CD4-positive, alpha-beta memory T cell (primary cell): ENCODE measurements around the gene COL5A1. TPM values are rescaled to one million over a fixed set of nuclear protein-coding genes. Genes with fewer than 3 reads are reported as not detected.

Source experiments
- CTCF ChIA-PET: fragments of 350-600 bp; sonication (Branson Sonifier 250); formaldehyde crosslinking; loops from one replicate; lab custom pipeline; 2021; ENCODE audit warnings: inconsistent platforms; ENCODE audit not compliant: partially characterized antibody; lab: Charles Lee
- POLR2A ChIA-PET: fragments of 350-600 bp; sonication (Branson Sonifier 250); formaldehyde crosslinking; loops from one replicate; lab custom pipeline; 2021; ENCODE audit not compliant: partially characterized antibody; lab: Charles Lee
- DNase-seq, 5 donors: peaks; one replicate each; pipeline versions ENCODE4 v3.0.0 to v3.0.0-alpha.2; 2020 to 2022; ENCODE audit warnings: mixed read lengths in 1 of 5
- H3K27ac ChIP-seq: one replicate; pipeline ENCODE4 v1.7.0; 2013; ENCODE audit warnings: low read depth, low read length
- H3K27me3 ChIP-seq: 2 replicates; pipeline ENCODE4 v1.7.0; 2013; ENCODE audit warnings: mild to moderate bottlenecking, low read length, moderate library complexity; ENCODE audit not compliant: insufficient read depth
- H3K36me3 ChIP-seq: 2 replicates; pipeline ENCODE4 v1.7.0; 2013; ENCODE audit warnings: mild to moderate bottlenecking, low read length, moderate library complexity; ENCODE audit not compliant: insufficient read depth
- H3K4me1 ChIP-seq: 2 replicates; pipeline ENCODE4 v1.7.0; 2013; ENCODE audit warnings: mild to moderate bottlenecking, low read length, moderate library complexity; ENCODE audit not compliant: insufficient read depth
- H3K4me3 ChIP-seq, 2 donors: one replicate each; pipeline ENCODE4 v1.7.0; 2013; ENCODE audit warnings: low read length in 2 of 2, mild to moderate bottlenecking in 1 of 2
- H3K9me3 ChIP-seq, 2 donors: one replicate each; pipeline ENCODE4 v1.7.0; 2013; ENCODE audit warnings: low read length in 2 of 2, control low read depth in 1 of 2; ENCODE audit not compliant: control insufficient read depth in 1 of 2
- H3K27ac Mint-ChIP-seq, 7 donors: one replicate each; pipeline ENCODE4 v1.8.0; 2020 to 2021; ENCODE audit warnings: mixed read lengths in 7 of 7, mild to moderate bottlenecking in 6 of 7, inconsistent platforms in 3 of 7, moderate library complexity in 3 of 7
- H3K27me3 Mint-ChIP-seq, 2 donors: one replicate each; pipeline ENCODE4 v1.8.0; 2020 to 2021; ENCODE audit warnings: mixed read lengths in 2 of 2
- H3K36me3 Mint-ChIP-seq, 2 donors: one replicate each; pipeline ENCODE4 v1.8.0; 2020 to 2021; ENCODE audit warnings: mixed read lengths in 2 of 2, inconsistent platforms in 1 of 2, mild to moderate bottlenecking in 1 of 2
- H3K4me1 Mint-ChIP-seq, 4 donors: one replicate each; pipeline ENCODE4 v1.8.0; 2020 to 2021; ENCODE audit warnings: mixed read lengths in 4 of 4, mild to moderate bottlenecking in 1 of 4
- H3K4me3 Mint-ChIP-seq, 8 donors: one replicate each; pipeline ENCODE4 v1.8.0; 2020 to 2021; ENCODE audit warnings: mixed read lengths in 8 of 8, mild to moderate bottlenecking in 7 of 8, moderate library complexity in 6 of 8, inconsistent platforms in 3 of 8
- H3K9me3 Mint-ChIP-seq, 8 donors: one replicate each; pipeline ENCODE4 v1.8.0; 2020 to 2021; ENCODE audit warnings: mixed read lengths in 8 of 8, mild to moderate bottlenecking in 5 of 8, inconsistent platforms in 3 of 8, moderate library complexity in 1 of 8
- intact Hi-C: fragments of 100-400 bp; cut with micrococcal nuclease; formaldehyde crosslinking; loops from one replicate; pipeline ENCODE4 v1.15.1; 2023
- polyA plus RNA-seq, 2 donors: library from polyadenylated mRNA; unstranded; fragments of 300-500 nt; fragmentation: Illumina TruSeq; gene quantifications; one replicate each; pipeline ENCODE4 v1.2.3, GENCODE V29; 2021
- total RNA-seq, 2 experiments: library from RNA; stranded (reverse); gene quantifications; one replicate each; pipeline ENCODE4 v1.2.3, GENCODE V29; 2021

Gene COL5A1
- total and polyA plus RNA-seq, 4 experiments from 2014 or later, result 0.36 to 1.6 (median 1.5) TPM; not detected in 1

- H3K27ac Mint-ChIP-seq, result no peak overlapping the region
- no peak for DNase-seq
- H3K4me3 ChIP-seq, result no peak overlapping the region
- intact Hi-C loops, result no loop called here
- peaks cover 0 to 1% of the 10 kb centered on the region in 2 donors for H3K27me3 Mint-ChIP-seq
- no peaks in the 10 kb centered on the region for H3K36me3 Mint-ChIP-seq
- ChIA-PET POLR2A (no interaction called here), CTCF (no interaction called here)
- no peaks in the 10 kb centered on the region for H3K27me3 ChIP-seq
- H3K9me3 ChIP-seq, result no peaks in the 10 kb centered on the region
- no peaks in the 10 kb centered on the region for H3K9me3 Mint-ChIP-seq
- no peak overlapping the region for H3K27ac ChIP-seq
- no peak overlapping the region for H3K4me3 Mint-ChIP-seq
- peaks cover 4 to 14% (median 8%) of the 10 kb centered on the region in 4 donors for H3K4me1 Mint-ChIP-seq
- no peaks in the 10 kb centered on the region for H3K36me3 ChIP-seq
- H3K4me1 ChIP-seq, result no peaks in the 10 kb centered on the region
Measured at GRCh38 chr9:134692573-134692860, 50.9 kb downstream of the COL5A1 start.

DNA sequence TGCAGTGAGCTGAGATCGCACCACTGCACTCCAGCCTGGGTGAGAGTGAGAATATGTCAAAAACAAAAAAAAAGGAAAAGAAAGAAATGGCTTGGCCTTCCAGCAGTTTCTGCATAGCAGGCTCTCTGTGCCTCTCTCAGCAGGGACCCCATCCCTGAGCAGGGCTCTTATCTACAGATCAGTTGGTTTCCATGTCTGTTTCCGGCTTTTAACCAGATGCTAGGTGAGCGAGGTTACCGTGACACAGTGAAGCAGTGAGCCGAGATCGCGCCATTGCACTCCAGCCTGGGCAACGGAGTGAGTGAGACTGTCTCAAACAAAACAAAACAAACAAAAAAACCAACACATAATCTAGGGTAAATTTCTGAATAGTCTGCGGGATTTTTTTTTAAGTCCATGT lies 51.4 kb downstream of the COL5A1 start:
- H3K27ac Mint-ChIP-seq, result peak overlapping the region in 1 of 7 donors; percentile 65

GRCh38 chr9:134693641-134694367 lies 52.2 kb downstream of the COL5A1 start:
- no peak overlapping the region for H3K27ac ChIP-seq
- peak overlapping the region in 1 of 8 donors; percentile 51 for H3K4me3 Mint-ChIP-seq

More for the DNA sequence above, 51.4 kb downstream of the COL5A1 start:
- no peaks in the 10 kb centered on the region for H3K36me3 Mint-ChIP-seq
- Histone ChIP-seq H3K36me3 (no peaks in the 10 kb centered on the region), H3K4me1 (no peaks in the 10 kb centered on the region), H3K4me3 (no peak overlapping the region), H3K9me3 (no peaks in the 10 kb centered on the region), H3K27me3 (no peaks in the 10 kb centered on the region), H3K27ac (no peak overlapping the region)
- H3K9me3 Mint-ChIP-seq, result no peaks in the 10 kb centered on the region
- ChIA-PET CTCF (no interaction called here), POLR2A (no interaction called here)
- H3K27me3 Mint-ChIP-seq, result peaks cover 0 to 1% of the 10 kb centered on the region in 2 donors
- peak in 1 of 5 donors; percentile 4 for DNase-seq
- intact Hi-C loops, result no loop called here
- H3K4me1 Mint-ChIP-seq, result peaks cover 4 to 14% (median 8%) of the 10 kb centered on the region in 4 donors
- peak overlapping the region in 2 of 8 donors; percentile 22 to 53 for H3K4me3 Mint-ChIP-seq

DNA sequence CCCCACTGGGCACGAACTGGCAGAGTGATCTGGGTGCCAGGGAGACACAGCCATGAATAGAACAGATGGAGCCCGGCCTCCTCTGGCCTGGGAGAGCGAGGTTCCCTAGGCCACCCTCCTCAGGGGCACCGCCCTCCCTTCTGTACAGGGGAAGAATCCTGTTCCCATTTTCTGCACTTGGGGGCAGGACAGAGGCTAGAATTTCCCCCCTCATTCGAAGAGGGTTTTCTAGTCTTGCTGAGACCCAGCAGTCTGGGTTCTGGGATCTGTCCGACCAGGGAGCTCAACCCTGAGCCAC lies 52.7 kb downstream of the COL5A1 start:
- POLR2A ChIA-PET, result no interaction called here
- H3K27ac Mint-ChIP-seq, result no peak overlapping the region
- no peak overlapping the region for H3K4me3 Mint-ChIP-seq
- H3K36me3 ChIP-seq, result no peaks in the 10 kb centered on the region
- no peak overlapping the region for H3K4me3 ChIP-seq
- H3K27ac ChIP-seq, result no peak overlapping the region
- CTCF ChIA-PET, result interaction anchor here (0.9 kb wide), 1 partner anchor 523 kb away, joined by 3 read pairs; no protein-coding TSS in a partner anchor
- H3K27me3 ChIP-seq, result no peaks in the 10 kb centered on the region
- no peak for DNase-seq
- peaks cover 4 to 14% (median 8%) of the 10 kb centered on the region in 4 donors for H3K4me1 Mint-ChIP-seq
- no peaks in the 10 kb centered on the region for H3K36me3 Mint-ChIP-seq
- H3K27me3 Mint-ChIP-seq, result peaks cover 0 to 1% of the 10 kb centered on the region in 2 donors
- no peaks in the 10 kb centered on the region for H3K9me3 ChIP-seq
- H3K4me1 ChIP-seq, result no peaks in the 10 kb centered on the region
- intact Hi-C loops, result no loop called here
- H3K9me3 Mint-ChIP-seq, result no peaks in the 10 kb centered on the region

More at GRCh38 chr9:134693641-134694367, 52.2 kb downstream of the COL5A1 start:
- no peaks in the 10 kb centered on the region for H3K36me3 ChIP-seq
- no peak for DNase-seq
- Mint-ChIP-seq H3K4me1 (peaks cover 4 to 14% (median 8%) of the 10 kb centered on the region in 4 donors), H3K27ac (no peak overlapping the region), H3K27me3 (peaks cover 0 to 1% of the 10 kb centered on the region in 2 donors), H3K36me3 (no peaks in the 10 kb centered on the region), H3K9me3 (no peaks in the 10 kb centered on the region)
- H3K9me3 ChIP-seq, result no peaks in the 10 kb centered on the region
- H3K4me3 ChIP-seq, result no peak overlapping the region
- H3K27me3 ChIP-seq, result no peaks in the 10 kb centered on the region
- H3K4me1 ChIP-seq, result no peaks in the 10 kb centered on the region
- intact Hi-C loops, result no loop called here
- ChIA-PET CTCF (no interaction called here), POLR2A (no interaction called here)

GRCh38 chr9:134694714-134695113 lies 53.1 kb downstream of the COL5A1 start:
- Histone ChIP-seq H3K4me1 (no peaks in the 10 kb centered on the region), H3K27me3 (no peaks in the 10 kb centered on the region), H3K9me3 (no peaks in the 10 kb centered on the region), H3K36me3 (no peaks in the 10 kb centered on the region), H3K27ac (no peak overlapping the region), H3K4me3 (no peak overlapping the region)
- peaks cover 4 to 14% (median 8%) of the 10 kb centered on the region in 4 donors for H3K4me1 Mint-ChIP-seq
- POLR2A ChIA-PET, result no interaction called here
- intact Hi-C loops, result no loop called here
- no peak overlapping the region for H3K4me3 Mint-ChIP-seq
- CTCF ChIA-PET, result interaction anchor here (0.9 kb wide), 1 partner anchor 523 kb away, joined by 3 read pairs; no protein-coding TSS in a partner anchor
- peaks cover 0 to 2% (median 0%) of the 10 kb centered on the region in 8 donors for H3K9me3 Mint-ChIP-seq
- H3K36me3 Mint-ChIP-seq, result no peaks in the 10 kb centered on the region
- no peak overlapping the region for H3K27ac Mint-ChIP-seq
- H3K27me3 Mint-ChIP-seq, result peaks cover 0 to 1% of the 10 kb centered on the region in 2 donors
- no peak for DNase-seq

GRCh38 chr9:134695144-134695543 lies 53.5 kb downstream of the COL5A1 start:
- H3K27me3 ChIP-seq, result no peaks in the 10 kb centered on the region
- Mint-ChIP-seq H3K4me3 (no peak overlapping the region), H3K4me1 (peaks cover 4 to 14% (median 8%) of the 10 kb centered on the region in 4 donors), H3K36me3 (no peaks in the 10 kb centered on the region), H3K27ac (no peak overlapping the region), H3K9me3 (peaks cover 0 to 2% (median 0%) of the 10 kb centered on the region in 8 donors), H3K27me3 (peaks cover 0 to 1% of the 10 kb centered on the region in 2 donors)
- H3K9me3 ChIP-seq, result no peaks in the 10 kb centered on the region
- no peaks in the 10 kb centered on the region for H3K36me3 ChIP-seq
- intact Hi-C loops, result no loop called here
- ChIA-PET POLR2A (no interaction called here), CTCF (interaction anchor here (0.9 kb wide), 1 partner anchor 524 kb away, joined by 3 read pairs; no protein-coding TSS in a partner anchor)
- no peak for DNase-seq
- H3K4me3 ChIP-seq, result no peak overlapping the region
- H3K27ac ChIP-seq, result no peak overlapping the region
- no peaks in the 10 kb centered on the region for H3K4me1 ChIP-seq

DNA sequence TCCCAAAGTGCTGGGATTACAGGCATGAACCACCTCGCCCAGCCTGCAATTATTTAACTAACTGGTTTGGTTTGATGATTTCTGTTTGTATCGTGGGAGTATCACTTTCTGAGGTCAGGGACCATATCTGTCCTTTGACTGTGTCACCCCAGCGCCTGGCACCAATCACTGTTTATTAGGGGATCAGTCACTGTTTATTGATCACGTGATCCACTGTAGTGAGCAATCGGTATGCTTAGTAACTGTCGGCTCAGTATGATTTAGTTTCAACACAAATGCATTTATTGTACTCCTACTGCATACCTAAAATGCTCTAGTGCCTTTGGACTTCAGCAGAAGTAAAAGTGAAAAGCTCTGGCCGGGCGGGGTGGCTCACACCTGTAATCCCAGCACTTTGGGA lies 54.8 kb downstream of the COL5A1 start:
- Histone ChIP-seq H3K27me3 (no peaks in the 10 kb centered on the region), H3K27ac (no peak overlapping the region), H3K36me3 (no peaks in the 10 kb centered on the region), H3K4me1 (no peaks in the 10 kb centered on the region), H3K4me3 (no peak overlapping the region), H3K9me3 (no peaks in the 10 kb centered on the region)
- no peaks in the 10 kb centered on the region for H3K36me3 Mint-ChIP-seq
- peaks cover 4 to 14% (median 8%) of the 10 kb centered on the region in 4 donors for H3K4me1 Mint-ChIP-seq
- no peak overlapping the region for H3K4me3 Mint-ChIP-seq
- intact Hi-C loops, result no loop called here
- CTCF ChIA-PET, result interaction anchor here (0.9 kb wide), 1 partner anchor 247 kb away, joined by 3 read pairs; no protein-coding TSS in a partner anchor
- POLR2A ChIA-PET, result no interaction called here
- DNase-seq, result no peak
- H3K27ac Mint-ChIP-seq, result no peak overlapping the region
- H3K27me3 Mint-ChIP-seq, result peaks cover 0 to 1% of the 10 kb centered on the region in 2 donors
- peaks cover 0 to 2% (median 0%) of the 10 kb centered on the region in 8 donors for H3K9me3 Mint-ChIP-seq
